ENCODE data around the gene RAB11FIP3.

Gene RAB11FIP3

DNA sequence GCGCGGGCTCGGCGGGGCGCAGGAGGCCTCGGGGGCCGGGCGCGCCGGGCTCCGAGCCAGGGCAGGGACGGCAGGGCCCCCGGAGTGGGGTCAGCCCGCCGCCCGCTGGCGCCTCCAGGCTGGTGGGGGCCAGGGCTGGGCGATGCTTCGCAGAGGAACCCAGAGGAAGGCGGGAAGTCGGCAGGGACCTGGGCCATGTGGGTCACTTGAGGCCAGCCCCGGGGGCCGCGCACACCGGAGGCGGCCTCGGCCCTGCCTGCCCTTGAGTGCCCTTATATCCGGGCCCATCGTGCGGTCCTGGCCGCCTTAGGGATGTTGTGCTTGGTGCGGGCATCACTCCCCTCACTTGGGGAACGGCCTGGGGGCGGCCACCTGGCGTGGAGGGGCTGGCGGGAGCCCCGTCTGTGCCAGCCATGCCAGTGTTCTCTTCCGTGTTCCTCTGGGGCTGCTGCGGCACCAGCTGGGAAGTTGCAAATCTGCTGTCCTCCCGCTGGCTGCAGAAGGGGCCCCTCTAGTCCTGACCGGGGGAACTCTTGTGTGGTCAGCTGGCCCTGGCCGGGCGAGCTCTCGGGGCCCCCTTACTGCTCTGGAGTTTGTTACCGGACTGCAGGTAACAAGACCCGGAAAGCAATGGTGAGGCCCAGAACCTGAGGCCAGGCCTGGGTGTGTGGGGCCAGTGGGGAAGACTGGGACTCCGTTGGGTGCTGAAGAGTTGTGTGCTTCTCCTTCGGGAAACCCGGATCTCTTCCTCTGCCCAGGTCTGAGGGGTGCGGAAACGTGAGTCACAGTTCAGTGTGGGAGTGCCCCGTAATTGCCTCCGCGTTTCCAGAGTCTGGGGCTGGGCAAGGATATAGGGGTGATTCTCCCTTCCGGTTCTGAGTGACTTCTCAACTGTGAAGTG lies 102.9 kb downstream of the RAB11FIP3 start:
- Histone ChIP-seq H3K4me3 (ENCODE audit: low read depth, low read length) (peak overlapping the region; percentile 98), H3K36me3 (ENCODE audit: insufficient read depth, low read length) (no peaks in the 10 kb centered on the region), H3K27ac (ENCODE audit: low read depth, low read length) (peak overlapping the region; percentile 84), H2AFZ (ENCODE audit: low read length, unreplicated experiment) (no peak overlapping the region), H3K4me1 (ENCODE audit: control insufficient read depth, insufficient read depth, low read length, unreplicated experiment) (peaks cover 39% of the 10 kb centered on the region), H3K79me2 (ENCODE audit: control insufficient read depth, insufficient read depth, low read length, unreplicated experiment) (peaks cover 68% of the 10 kb centered on the region), H3K27me3 (ENCODE audit: insufficient read depth, low read length) (no peaks in the 10 kb centered on the region)

- Histone ChIP-seq H3K4me3 (ENCODE audit: low read depth, low read length) (peak overlapping the region; percentile 98), H2AFZ (ENCODE audit: low read length, unreplicated experiment) (no peak overlapping the region), H3K27me3 (ENCODE audit: insufficient read depth, low read length) (no peaks in the 10 kb centered on the region), H3K36me3 (ENCODE audit: insufficient read depth, low read length) (no peaks in the 10 kb centered on the region), H3K4me1 (ENCODE audit: control insufficient read depth, insufficient read depth, low read length, unreplicated experiment) (peaks cover 41% of the 10 kb centered on the region), H3K27ac (ENCODE audit: low read depth, low read length) (peak overlapping the region; percentile 84), H3K79me2 (ENCODE audit: control insufficient read depth, insufficient read depth, low read length, unreplicated experiment) (peaks cover 73% of the 10 kb centered on the region)
Observed at GRCh38 chr16:529012-529575, 103.6 kb downstream of the RAB11FIP3 start.

GRCh38 chr16:530111-530817 lies 104.8 kb downstream of the RAB11FIP3 start:
- Histone ChIP-seq H3K27me3 (ENCODE audit: insufficient read depth, low read length) (no peaks in the 10 kb centered on the region), H3K4me1 (ENCODE audit: control insufficient read depth, insufficient read depth, low read length, unreplicated experiment) (peaks cover 41% of the 10 kb centered on the region), H3K36me3 (ENCODE audit: insufficient read depth, low read length) (no peaks in the 10 kb centered on the region), H3K4me3 (ENCODE audit: low read depth, low read length) (peak overlapping the region; percentile 98), H3K27ac (ENCODE audit: low read depth, low read length) (0 out of 2 replicates have a peak overlapping the region, but pooled peaks have one; percentile 84), H3K79me2 (ENCODE audit: control insufficient read depth, insufficient read depth, low read length, unreplicated experiment) (peaks cover 79% of the 10 kb centered on the region), H2AFZ (ENCODE audit: low read length, unreplicated experiment) (no peak overlapping the region)

DNA sequence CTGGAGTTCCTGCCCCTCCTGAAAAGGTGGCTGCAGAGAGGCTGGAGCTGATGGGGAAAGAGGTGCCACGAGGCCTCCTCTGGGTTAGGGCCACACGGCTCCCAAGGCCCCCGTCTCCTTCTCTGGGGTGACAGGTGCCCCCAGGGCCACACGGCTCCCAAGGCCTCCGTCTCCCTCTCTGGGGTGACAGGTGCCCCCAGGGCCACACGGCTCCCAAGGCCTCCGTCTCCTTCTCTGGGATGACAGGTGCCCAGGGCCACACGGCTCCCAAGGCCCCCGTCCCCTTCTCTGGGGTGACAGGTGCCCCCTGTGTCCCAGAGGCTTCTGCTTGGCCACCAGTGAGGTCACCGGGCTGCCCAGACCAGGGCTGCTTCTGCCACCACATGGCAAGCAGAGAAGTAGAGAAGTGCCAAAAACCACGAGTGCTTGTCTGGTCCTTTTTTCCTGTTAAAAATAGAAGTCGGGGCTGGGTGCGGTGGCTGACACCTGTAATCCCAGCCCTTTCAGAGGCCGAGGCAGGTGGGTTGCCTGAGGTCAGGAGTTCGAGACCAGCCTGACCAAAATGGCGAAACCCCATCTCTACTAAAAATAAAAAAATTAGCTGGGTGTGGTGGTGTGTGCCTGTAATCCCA lies 106.2 kb downstream of the RAB11FIP3 start:
- Histone ChIP-seq H3K36me3 (ENCODE audit: insufficient read depth, low read length) (no peaks in the 10 kb centered on the region), H3K79me2 (ENCODE audit: control insufficient read depth, insufficient read depth, low read length, unreplicated experiment) (peaks cover 81% of the 10 kb centered on the region), H3K27me3 (ENCODE audit: insufficient read depth, low read length) (no peaks in the 10 kb centered on the region), H3K4me3 (ENCODE audit: low read depth, low read length) (no peak overlapping the region), H2AFZ (ENCODE audit: low read length, unreplicated experiment) (no peak overlapping the region), H3K4me1 (ENCODE audit: control insufficient read depth, insufficient read depth, low read length, unreplicated experiment) (peaks cover 39% of the 10 kb centered on the region), H3K27ac (ENCODE audit: low read depth, low read length) (no peak overlapping the region)

GRCh38 chr16:533391-534123 lies 108.1 kb downstream of the RAB11FIP3 start:
- H3K27ac ChIP-seq (ENCODE audit: low read depth, low read length): no peak overlapping the region
- no peak overlapping the region for H2AFZ ChIP-seq (ENCODE audit: low read length, unreplicated experiment)
- H3K79me2 ChIP-seq (ENCODE audit: control insufficient read depth, insufficient read depth, low read length, unreplicated experiment): peaks cover 92% of the 10 kb centered on the region
- no peak overlapping the region for H3K4me3 ChIP-seq (ENCODE audit: low read depth, low read length)
- no peaks in the 10 kb centered on the region for H3K27me3 ChIP-seq (ENCODE audit: insufficient read depth, low read length)
- H3K4me1 ChIP-seq (ENCODE audit: control insufficient read depth, insufficient read depth, low read length, unreplicated experiment): peaks cover 39% of the 10 kb centered on the region
- H3K36me3 ChIP-seq (ENCODE audit: insufficient read depth, low read length): no peaks in the 10 kb centered on the region

- no peak overlapping the region for H2AFZ ChIP-seq (ENCODE audit: low read length, unreplicated experiment)
- peaks cover 92% of the 10 kb centered on the region for H3K79me2 ChIP-seq (ENCODE audit: control insufficient read depth, insufficient read depth, low read length, unreplicated experiment)
- no peaks in the 10 kb centered on the region for H3K36me3 ChIP-seq (ENCODE audit: insufficient read depth, low read length)
- H3K27me3 ChIP-seq (ENCODE audit: insufficient read depth, low read length): no peaks in the 10 kb centered on the region
- H3K4me1 ChIP-seq (ENCODE audit: control insufficient read depth, insufficient read depth, low read length, unreplicated experiment): peaks cover 39% of the 10 kb centered on the region
- H3K27ac ChIP-seq (ENCODE audit: low read depth, low read length): no peak overlapping the region
- H3K4me3 ChIP-seq (ENCODE audit: low read depth, low read length): no peak overlapping the region
Observed at GRCh38 chr16:534135-534534, 108.7 kb downstream of the RAB11FIP3 start.

- no peaks in the 10 kb centered on the region for H3K27me3 ChIP-seq (ENCODE audit: insufficient read depth, low read length)
- no peak overlapping the region for H3K4me3 ChIP-seq (ENCODE audit: low read depth, low read length)
- peaks cover 38% of the 10 kb centered on the region for H3K4me1 ChIP-seq (ENCODE audit: control insufficient read depth, insufficient read depth, low read length, unreplicated experiment)
- H3K79me2 ChIP-seq (ENCODE audit: control insufficient read depth, insufficient read depth, low read length, unreplicated experiment): peaks cover 91% of the 10 kb centered on the region
- no peaks in the 10 kb centered on the region for H3K36me3 ChIP-seq (ENCODE audit: insufficient read depth, low read length)
- no peak overlapping the region for H2AFZ ChIP-seq (ENCODE audit: low read length, unreplicated experiment)
- peak overlapping the region; percentile 15; the same call in 1 of the 2 replicates for H3K27ac ChIP-seq (ENCODE audit: low read depth, low read length)
Observed at GRCh38 chr16:534856-535445, 109.5 kb downstream of the RAB11FIP3 start.

GRCh38 chr16:535446-536405 lies 110.3 kb downstream of the RAB11FIP3 start:
- no peaks in the 10 kb centered on the region; the same call in 1 of the 2 replicates for H3K36me3 ChIP-seq (ENCODE audit: insufficient read depth, low read length)
- H2AFZ ChIP-seq (ENCODE audit: low read length, unreplicated experiment): no peak overlapping the region
- H3K27me3 ChIP-seq (ENCODE audit: insufficient read depth, low read length): no peaks in the 10 kb centered on the region
- H3K27ac ChIP-seq (ENCODE audit: low read depth, low read length): peak overlapping the region; percentile 15; the same call in 1 of the 2 replicates
- peaks cover 37% of the 10 kb centered on the region for H3K4me1 ChIP-seq (ENCODE audit: control insufficient read depth, insufficient read depth, low read length, unreplicated experiment)
- H3K79me2 ChIP-seq (ENCODE audit: control insufficient read depth, insufficient read depth, low read length, unreplicated experiment): peaks cover 91% of the 10 kb centered on the region
- no peak overlapping the region for H3K4me3 ChIP-seq (ENCODE audit: low read depth, low read length)

DNA sequence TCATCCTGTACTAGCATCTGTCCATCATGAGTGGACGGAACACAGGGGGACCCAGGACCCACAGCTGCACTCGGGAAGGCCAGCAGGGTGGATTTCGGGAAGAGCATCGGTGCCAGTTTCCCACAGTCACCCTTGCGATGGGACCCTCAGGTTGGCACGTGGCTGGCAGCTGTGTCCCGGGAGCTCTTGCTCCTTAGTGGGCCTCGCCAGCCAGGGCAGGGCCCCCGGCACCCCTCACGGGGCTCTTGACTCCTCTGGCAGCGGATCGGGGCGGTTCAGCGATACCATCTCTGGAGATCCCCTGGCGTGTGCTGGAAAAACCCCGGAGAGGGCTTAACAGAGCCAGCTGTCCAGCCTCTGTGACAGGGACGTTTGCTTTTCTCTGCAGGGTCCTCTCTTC lies 111.3 kb downstream of the RAB11FIP3 start:
- Histone ChIP-seq H3K79me2 (ENCODE audit: control insufficient read depth, insufficient read depth, low read length, unreplicated experiment) (peaks cover 90% of the 10 kb centered on the region), H3K4me3 (ENCODE audit: low read depth, low read length) (no peak overlapping the region), H3K27me3 (ENCODE audit: insufficient read depth, low read length) (no peaks in the 10 kb centered on the region), H3K27ac (ENCODE audit: low read depth, low read length) (no peak overlapping the region), H3K4me1 (ENCODE audit: control insufficient read depth, insufficient read depth, low read length, unreplicated experiment) (peaks cover 37% of the 10 kb centered on the region), H2AFZ (ENCODE audit: low read length, unreplicated experiment) (no peak overlapping the region), H3K36me3 (ENCODE audit: insufficient read depth, low read length) (no peaks in the 10 kb centered on the region; the same call in 1 of the 2 replicates)
